ENCODE data around the gene ASXL1. TPM values are rescaled to one million over a fixed set of nuclear protein-coding genes. Genes with fewer than 3 reads are reported as not detected.
"Not testable (repeated sequence)": the region's sequence is repeated elsewhere in the genome, so short reads cannot be mapped to it uniquely, and the experiment has no call there.

ASXL1 gene
- total RNA-seq, 2 experiments from 2014 or later, result 110 TPM

GRCh38 chr20:32458837-32459220, 100.7 kb downstream of the ASXL1 start:
- H3K4me1 Mint-ChIP-seq, result no peaks in the 10 kb centered on the region
- ChIA-PET POLR2A (no interaction called here), CTCF (interaction anchor here (0.7 to 1.3 kb wide), 2 partner anchors 10 to 69 kb away, joined by 4 read pairs; no protein-coding TSS in a partner anchor)
- DNase-seq, result no peak
- H3K27me3 Mint-ChIP-seq, result no peaks in the 10 kb centered on the region
- no peak overlapping the region for H3K27ac Mint-ChIP-seq
- H3K9me3 Mint-ChIP-seq, result no peaks in the 10 kb centered on the region
- H3K4me3 Mint-ChIP-seq, result no peak overlapping the region
- H3K36me3 Mint-ChIP-seq (ENCODE audit: low read depth), result no peaks in the 10 kb centered on the region

DNA sequence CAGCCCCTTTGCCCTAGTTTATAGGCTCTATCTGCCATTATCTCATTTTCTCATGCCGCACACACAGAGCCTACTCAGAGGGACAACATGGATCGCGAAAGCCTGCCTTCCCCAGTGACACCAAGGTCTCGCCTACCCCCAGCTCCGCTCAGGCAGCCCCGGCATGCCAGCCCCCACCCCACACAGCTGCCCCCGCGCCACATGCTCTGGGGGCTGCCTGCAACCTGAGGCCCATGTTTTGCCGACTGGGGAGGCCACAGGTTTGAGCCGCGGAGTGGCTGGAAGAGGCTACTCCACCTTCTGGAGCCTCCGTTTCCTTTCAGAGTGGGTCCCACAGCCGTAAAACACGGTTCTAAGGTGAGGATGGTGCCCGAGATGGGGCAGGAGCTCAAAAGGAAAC, 102.1 kb downstream of the ASXL1 start:
- CTCF ChIA-PET, result interaction anchor here (0.5 kb wide), 1 partner anchor 303 kb away, joined by 3 read pairs; no protein-coding TSS in a partner anchor
- Mint-ChIP-seq H3K4me1 (no peaks in the 10 kb centered on the region), H3K27me3 (no peaks in the 10 kb centered on the region), H3K4me3 (no peak overlapping the region), H3K36me3 (ENCODE audit: low read depth) (no peaks in the 10 kb centered on the region), H3K27ac (no peak overlapping the region), H3K9me3 (no peaks in the 10 kb centered on the region)
- POLR2A ChIA-PET, result no interaction called here
- DNase-seq, result no peak

DNA sequence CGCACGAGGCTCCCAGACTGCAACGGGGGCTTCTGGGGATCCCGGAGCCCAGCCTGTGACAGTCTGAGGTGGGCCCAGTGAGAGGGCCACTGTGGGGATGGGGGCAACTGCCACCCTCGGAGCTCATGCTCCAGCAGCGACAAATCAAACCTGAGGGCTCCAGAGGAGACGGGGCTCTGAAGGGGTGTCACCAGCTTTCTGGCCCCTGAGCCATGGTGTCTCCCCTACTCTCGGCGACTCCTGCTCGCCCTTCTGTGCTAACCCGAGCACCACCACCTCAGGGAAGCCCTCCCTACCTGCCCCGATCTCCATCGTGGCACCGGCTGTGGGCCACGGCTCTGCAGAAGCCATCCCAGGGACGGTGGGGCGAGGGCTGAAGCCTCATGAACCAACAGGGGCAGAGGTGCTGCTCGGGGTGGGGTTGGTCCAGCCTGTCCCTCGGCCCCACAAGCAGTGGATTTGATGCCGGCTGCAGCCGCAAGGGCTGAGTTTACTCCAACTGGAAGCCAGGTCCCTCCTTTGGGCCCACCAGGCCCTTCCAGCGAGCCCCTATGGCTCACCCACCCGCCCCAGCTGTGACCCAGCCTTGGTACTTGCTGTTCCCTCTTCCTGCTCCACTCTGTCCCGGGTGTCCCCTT, 102.7 kb downstream of the ASXL1 start:
- no peak for DNase-seq
- H3K9me3 Mint-ChIP-seq, result no peaks in the 10 kb centered on the region
- no peak overlapping the region for H3K4me3 Mint-ChIP-seq
- POLR2A ChIA-PET, result no interaction called here
- no peaks in the 10 kb centered on the region for H3K27me3 Mint-ChIP-seq
- CTCF ChIA-PET, result interaction anchor here (0.5 to 1.4 kb wide), 2 partner anchors 12 to 304 kb away, joined by 3 to 5 read pairs; no protein-coding TSS in a partner anchor
- H3K27ac Mint-ChIP-seq, result no peak overlapping the region
- H3K4me1 Mint-ChIP-seq, result no peaks in the 10 kb centered on the region
- H3K36me3 Mint-ChIP-seq (ENCODE audit: low read depth), result no peaks in the 10 kb centered on the region

DNA sequence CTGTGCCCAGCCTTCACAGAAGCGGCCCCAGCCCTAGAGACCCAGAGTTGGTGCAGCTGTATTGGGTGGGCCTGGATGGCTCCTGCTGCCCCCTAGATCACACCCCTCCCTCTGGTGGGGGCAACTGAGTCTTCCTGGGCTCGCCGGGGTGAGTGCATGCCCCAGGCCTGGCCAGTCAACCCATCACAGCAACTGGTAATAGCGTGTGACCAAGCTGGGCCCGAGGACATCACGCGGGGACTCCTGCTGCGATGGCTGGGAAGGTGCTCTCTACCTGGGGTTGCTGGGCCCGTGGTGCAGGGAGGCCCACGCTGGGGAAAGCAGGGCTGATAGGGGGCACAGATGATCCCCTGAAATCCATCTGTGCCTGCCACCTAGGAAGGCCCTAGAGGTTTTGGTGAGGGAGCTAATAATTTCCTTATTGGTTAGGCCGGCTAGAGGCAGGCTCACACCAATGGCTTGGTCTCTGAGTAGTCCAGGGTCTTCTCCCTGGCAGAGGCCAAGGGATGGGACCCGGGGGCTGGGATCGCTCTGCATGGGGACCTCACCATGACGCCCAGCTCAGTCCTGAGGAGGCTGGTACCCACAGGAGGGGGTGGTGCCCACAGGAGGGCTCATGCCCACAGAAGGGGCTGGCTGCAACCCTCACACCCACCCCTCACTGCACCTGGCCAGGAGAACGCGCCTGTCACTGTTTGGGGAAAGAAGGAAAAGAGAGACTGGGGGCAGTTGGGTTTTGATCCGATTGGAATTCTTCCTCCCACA, 103.9 kb downstream of the ASXL1 start:
- no peak for DNase-seq
- no peak overlapping the region for H3K27ac Mint-ChIP-seq
- no peaks in the 10 kb centered on the region for H3K4me1 Mint-ChIP-seq
- no peaks in the 10 kb centered on the region for H3K27me3 Mint-ChIP-seq
- ChIA-PET POLR2A (no interaction called here), CTCF (interaction anchor here (1.4 kb wide), 1 partner anchor 13 kb away, joined by 5 read pairs; no protein-coding TSS in a partner anchor)
- no peaks in the 10 kb centered on the region for H3K36me3 Mint-ChIP-seq (ENCODE audit: low read depth)
- H3K4me3 Mint-ChIP-seq, result no peak overlapping the region
- no peaks in the 10 kb centered on the region for H3K9me3 Mint-ChIP-seq

- no peak for DNase-seq
- CTCF ChIA-PET, result no interaction called here
- Mint-ChIP-seq H3K4me3 (no peak overlapping the region), H3K27me3 (no peaks in the 10 kb centered on the region), H3K36me3 (ENCODE audit: low read depth) (no peaks in the 10 kb centered on the region), H3K4me1 (no peaks in the 10 kb centered on the region), H3K27ac (no peak overlapping the region), H3K9me3 (no peaks in the 10 kb centered on the region)
- POLR2A ChIA-PET, result no interaction called here
These were observed 104.9 kb downstream of the ASXL1 start for GRCh38 chr20:32462900-32463641.

DNA sequence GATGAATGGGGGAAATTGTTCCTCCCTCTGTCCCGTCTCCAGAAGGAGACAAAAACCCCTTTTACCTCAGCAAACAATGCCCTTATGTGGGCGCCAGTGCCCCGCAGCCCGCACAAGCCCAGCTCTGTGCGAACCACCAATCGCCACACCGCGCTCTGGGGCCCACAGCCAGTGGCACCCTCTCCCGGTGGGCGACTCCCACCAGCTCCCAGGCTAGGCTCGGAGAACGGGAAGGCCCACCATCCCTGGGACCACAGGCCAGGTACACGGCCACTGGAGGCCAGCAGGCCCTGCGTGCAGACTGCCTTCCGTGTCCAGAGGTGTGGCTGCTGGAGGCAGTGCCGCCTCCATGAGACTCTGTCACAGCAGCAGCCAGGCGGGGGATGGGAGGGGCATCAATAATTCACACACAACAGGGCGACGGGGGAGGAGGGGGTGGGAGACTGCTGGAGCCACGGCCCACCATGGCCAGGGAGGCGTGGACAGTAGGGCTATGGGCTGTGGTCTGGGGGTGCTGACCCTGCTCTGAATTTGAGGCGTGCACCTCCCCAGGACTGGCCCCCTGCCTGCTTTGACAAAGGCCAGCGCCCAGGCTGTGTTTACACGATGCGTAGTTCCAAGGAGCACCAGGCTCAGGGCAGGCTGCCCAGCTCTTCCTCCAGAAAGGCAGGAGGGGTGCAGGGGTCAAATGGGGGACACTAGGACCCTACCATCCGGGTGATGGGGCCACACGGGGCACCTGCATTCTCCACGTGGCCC, 105.7 kb downstream of the ASXL1 start:
- ChIA-PET POLR2A (no interaction called here), CTCF (no interaction called here)
- H3K4me1 Mint-ChIP-seq, result no peaks in the 10 kb centered on the region
- H3K27me3 Mint-ChIP-seq, result no peaks in the 10 kb centered on the region
- no peaks in the 10 kb centered on the region for H3K9me3 Mint-ChIP-seq
- H3K4me3 Mint-ChIP-seq, result no peak overlapping the region
- H3K36me3 Mint-ChIP-seq (ENCODE audit: low read depth), result no peaks in the 10 kb centered on the region
- DNase-seq, result no peak
- H3K27ac Mint-ChIP-seq, result no peak overlapping the region

DNA sequence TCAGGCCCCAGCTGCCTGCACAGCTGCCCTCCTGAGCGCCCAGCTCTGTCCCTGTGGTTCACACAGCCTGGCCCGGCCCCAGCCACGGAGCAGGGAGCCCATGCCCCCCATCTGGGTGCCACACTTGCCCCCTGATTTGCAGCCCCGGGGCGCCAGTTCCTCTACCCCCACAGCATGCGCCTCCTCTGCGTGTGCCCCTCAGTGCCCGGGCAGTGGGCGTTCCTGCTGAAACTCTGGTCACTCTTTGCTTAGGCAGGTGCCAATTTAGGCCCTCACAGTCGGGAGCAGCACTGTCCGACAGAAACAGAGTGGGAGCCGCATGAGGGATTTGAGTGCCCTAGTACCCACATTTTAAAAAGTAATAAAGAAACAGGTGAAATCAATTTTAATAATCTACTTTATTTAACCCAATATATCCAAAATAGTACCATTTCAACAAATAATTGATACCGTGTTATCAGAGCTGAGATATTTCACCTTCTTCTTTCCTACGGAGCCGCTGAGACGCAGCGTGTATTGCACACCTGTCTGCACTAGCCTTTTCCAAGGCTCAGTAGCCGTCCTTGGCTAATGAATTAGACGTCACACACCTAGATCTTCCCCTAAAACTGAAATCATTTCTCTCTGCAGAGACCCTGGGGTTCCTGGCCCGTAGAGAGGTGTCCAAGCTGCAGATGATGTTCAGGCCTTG, 106.4 kb downstream of the ASXL1 start:
- no peaks in the 10 kb centered on the region for H3K27me3 Mint-ChIP-seq
- POLR2A ChIA-PET, result no interaction called here
- no peaks in the 10 kb centered on the region for H3K9me3 Mint-ChIP-seq
- no peak overlapping the region for H3K4me3 Mint-ChIP-seq
- CTCF ChIA-PET, result no interaction called here
- no peaks in the 10 kb centered on the region for H3K4me1 Mint-ChIP-seq
- H3K36me3 Mint-ChIP-seq (ENCODE audit: low read depth), result no peaks in the 10 kb centered on the region
- no peak for DNase-seq
- no peak overlapping the region for H3K27ac Mint-ChIP-seq

DNA sequence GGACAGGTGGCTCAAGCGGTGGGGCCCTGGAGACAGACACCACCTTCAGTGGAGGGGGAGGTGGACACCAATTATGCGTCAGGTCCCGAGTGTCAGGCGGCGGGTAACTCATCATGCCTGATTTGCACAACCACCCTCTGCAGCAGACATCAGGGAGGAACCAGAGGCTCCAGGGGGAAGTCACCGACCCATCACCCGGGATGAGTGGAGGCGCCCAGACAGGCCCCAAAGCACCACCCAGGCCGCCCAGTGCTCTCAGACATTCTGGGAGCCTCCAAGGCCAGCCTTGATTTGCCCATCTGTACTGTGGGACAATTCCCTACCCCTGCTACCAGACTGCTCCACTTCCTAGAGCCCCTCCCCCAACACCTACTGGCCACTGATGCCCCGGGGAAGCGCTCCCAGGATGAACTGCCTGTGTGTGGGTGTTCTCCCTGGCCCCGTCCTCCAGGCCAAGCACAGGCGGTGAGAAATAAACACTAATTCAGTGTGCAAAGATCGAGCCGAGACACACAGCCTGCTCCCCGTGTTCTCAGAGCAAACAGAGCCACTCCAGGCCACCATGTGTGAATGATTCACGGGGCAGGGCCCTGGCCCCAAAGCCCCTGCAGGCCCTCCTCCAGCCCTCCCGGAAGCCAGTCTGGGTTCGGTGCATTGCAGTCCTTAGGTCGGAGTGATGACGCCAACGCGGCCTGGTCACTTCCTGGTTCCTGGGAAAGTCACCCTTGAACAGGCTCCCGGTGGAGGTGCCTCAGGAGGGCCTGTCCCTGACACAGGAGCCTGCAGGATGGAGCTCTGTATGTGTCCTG, 107.2 kb downstream of the ASXL1 start:
- no peaks in the 10 kb centered on the region for H3K27me3 Mint-ChIP-seq
- H3K4me1 Mint-ChIP-seq, result no peaks in the 10 kb centered on the region
- no peak overlapping the region for H3K4me3 Mint-ChIP-seq
- no peak for DNase-seq
- H3K9me3 Mint-ChIP-seq, result no peaks in the 10 kb centered on the region
- no peaks in the 10 kb centered on the region for H3K36me3 Mint-ChIP-seq (ENCODE audit: low read depth)
- H3K27ac Mint-ChIP-seq, result no peak overlapping the region
- CTCF ChIA-PET, result interaction anchor here (1.2 kb wide), 1 partner anchor 147 kb away, joined by 5 read pairs; no protein-coding TSS in a partner anchor
- POLR2A ChIA-PET, result no interaction called here

DNA sequence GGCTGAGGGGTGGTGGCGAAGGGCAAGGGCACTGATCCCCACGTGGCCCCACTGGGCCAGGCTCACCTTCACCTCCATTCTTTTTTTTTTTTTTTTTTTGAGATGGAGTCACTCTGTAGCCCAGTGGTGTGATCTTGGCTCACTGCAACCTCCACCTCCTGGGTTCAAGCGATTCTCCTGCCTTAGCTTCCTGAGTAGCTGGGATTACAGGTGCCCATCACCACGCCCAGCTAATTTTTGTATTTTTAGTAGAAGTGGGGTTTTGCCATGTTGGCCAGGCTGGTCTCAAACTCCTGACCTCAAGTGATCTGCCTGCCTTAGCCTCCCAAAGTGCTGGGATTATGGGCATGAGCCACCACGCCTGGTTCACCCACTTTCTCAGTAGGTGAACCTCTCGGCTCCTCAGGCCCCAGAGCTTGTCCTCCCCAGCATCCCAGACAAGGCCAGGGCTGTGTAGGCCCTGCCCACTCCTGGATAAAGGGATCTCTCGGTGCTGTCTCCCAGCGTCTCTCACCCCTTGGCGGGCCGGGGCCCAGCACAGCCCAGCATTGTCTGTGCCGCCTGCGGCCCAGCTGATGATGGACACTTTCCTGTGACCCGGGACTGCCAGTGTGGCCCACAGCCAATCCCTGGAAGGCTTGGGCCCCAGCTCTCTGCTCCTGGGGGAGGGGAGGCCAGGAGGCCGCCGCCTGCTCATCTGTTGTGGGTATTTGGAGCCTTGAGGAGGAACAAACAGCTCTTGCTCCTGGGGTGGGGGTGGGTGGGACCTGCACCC, 108.0 kb downstream of the ASXL1 start:
- H3K4me3 Mint-ChIP-seq; DNase-seq; H3K9me3 Mint-ChIP-seq; H3K27me3 Mint-ChIP-seq; H3K4me1 Mint-ChIP-seq; H3K36me3 Mint-ChIP-seq (ENCODE audit: low read depth); H3K27ac Mint-ChIP-seq; POLR2A ChIA-PET: not testable (repeated sequence)
- CTCF ChIA-PET, result interaction anchor here (1.2 kb wide), 1 partner anchor 146 kb away, joined by 5 read pairs; no protein-coding TSS in a partner anchor

DNA sequence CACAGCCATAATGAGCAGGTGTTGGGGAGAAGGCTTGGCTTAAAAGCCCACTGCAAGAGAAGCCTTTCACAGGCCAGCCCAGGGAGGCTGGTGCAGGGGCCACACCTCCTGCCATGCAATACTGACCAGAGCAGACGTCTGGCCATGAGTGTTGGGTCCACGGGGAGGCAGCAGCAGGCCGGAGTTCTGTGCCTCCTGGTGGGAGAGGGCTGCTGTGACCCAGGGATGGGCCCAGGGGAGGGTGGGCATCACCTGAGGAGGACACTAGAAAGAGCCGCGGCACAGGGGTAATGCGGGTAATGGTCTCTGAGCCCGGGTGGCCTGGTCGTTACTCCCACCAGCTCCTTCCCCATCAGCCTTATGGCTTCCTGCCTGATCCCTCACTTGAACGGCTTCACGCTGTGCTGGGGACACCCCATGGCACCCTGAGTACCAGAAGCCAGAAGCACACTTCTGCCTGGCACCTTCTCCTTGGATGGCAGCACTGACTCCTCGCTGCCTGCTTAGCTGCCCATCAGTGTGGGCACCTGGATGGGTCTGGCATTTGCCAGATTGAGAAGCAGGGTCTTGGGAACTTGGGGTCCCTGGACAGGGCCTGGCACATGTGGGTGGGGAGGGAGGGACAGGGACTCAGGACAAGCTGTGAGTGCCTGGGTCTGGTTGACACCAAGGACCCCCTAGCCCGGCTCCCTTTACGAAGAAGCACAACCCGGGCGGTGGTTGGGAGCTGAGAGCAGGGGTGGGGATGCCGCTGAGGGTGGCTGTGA, 108.8 kb downstream of the ASXL1 start:
- no peaks in the 10 kb centered on the region for H3K4me1 Mint-ChIP-seq
- H3K27me3 Mint-ChIP-seq, result no peaks in the 10 kb centered on the region
- H3K27ac Mint-ChIP-seq, result no peak overlapping the region
- ChIA-PET CTCF (interaction anchor here (1.2 kb wide), 1 partner anchor 145 kb away, joined by 5 read pairs; no protein-coding TSS in a partner anchor), POLR2A (no interaction called here)
- DNase-seq, result no peak
- H3K36me3 Mint-ChIP-seq (ENCODE audit: low read depth), result no peaks in the 10 kb centered on the region
- H3K9me3 Mint-ChIP-seq, result no peaks in the 10 kb centered on the region
- H3K4me3 Mint-ChIP-seq, result no peak overlapping the region

Data from activated CD4-positive, alpha-beta T cell treated with anti-CD3 and anti-CD28 coated beads, Interleukin-2, amount 10 ng/mL, durations not matched to agents 7 days and 5 days (primary cell).